HCT116 (cell line): ENCODE data around the gene CLDN14. TPM values are rescaled to one million over a fixed set of nuclear protein-coding genes. Genes with fewer than 3 reads are reported as not detected.

Experiments used
- ATAC-seq: fragments of 200-7000 bp; cut with Tn5 transposase; 2 replicates; pipeline ENCODE4 v1.9.1; 2020; ENCODE audit warnings: mild to moderate bottlenecking, moderate library complexity
- BruUV-seq: library from RNA; stranded (reverse); fragments of 400-500 nt; replicated peaks from 2 replicates; lab custom pipeline; 2021; lab: Mats Ljungman, UMichigan
- CTCF ChIA-PET: fragments of 300-600 bp; sonication (Branson Sonifier 250); formaldehyde crosslinking; loops from one replicate; lab custom pipeline; 2021; ENCODE audit warnings: antibody characterized with exemption; lab: Charles Lee
- POLR2A ChIA-PET: fragments of 300-600, 350-600 bp; sonication (Branson Sonifier 250); formaldehyde crosslinking; loops from one replicate; lab custom pipeline; 2021; ENCODE audit warnings: antibody characterized with exemption; lab: Charles Lee
- RAD21 ChIA-PET, 2 experiments: fragments of 300-600 bp; sonication (Branson Sonifier 250); formaldehyde crosslinking; loops; one replicate each; lab custom pipeline; 2023; ENCODE audit warnings: low total read pairs in 2 of 2; ENCODE audit not compliant: uncharacterized antibody in 2 of 2, unreplicated experiment in 2 of 2, low non-redundant PET in 1 of 2; lab: Charles Lee
- DNase-seq: peaks from one replicate; pipeline ENCODE4 v3.0.0-alpha.2; 2010; ENCODE audit warnings: low read depth, low spot score
- H2AFZ ChIP-seq: fragments of 200-600 bp; shearing (Covaris generic), sonication (generic); 2 replicates; pipeline ENCODE4 v1.6.1; 2017; ENCODE audit warnings: low read depth, mixed run types, mixed read lengths, antibody characterized with exemption, low read length; ENCODE audit not compliant: poor library complexity, severe bottlenecking
- H3K27ac ChIP-seq: 2 replicates; pipeline ENCODE4 v1.5.1; 2012; ENCODE audit warnings: low read depth, low read length
- H3K27me3 ChIP-seq: fragments of 200-600 bp; sonication (generic); 2 replicates; pipeline ENCODE4 v1.6.1; 2016; ENCODE audit warnings: mixed run types, low read length, mixed read lengths; ENCODE audit not compliant: insufficient read depth
- H3K36me3 ChIP-seq, 2 experiments: fragments of 200-500 bp in 1 of 2; fragments of 200-600 bp in 1 of 2; sonication (Bioruptor generic) in 1 of 2; sonication (generic) in 1 of 2; 2 replicates each; pipeline versions ENCODE4 v1.5.1 to v1.6.1; 2014 to 2016; ENCODE audit warnings: low read length in 2 of 2, inconsistent platforms in 1 of 2, mixed read lengths in 1 of 2, mixed run types in 1 of 2; ENCODE audit not compliant: insufficient read depth in 2 of 2, control insufficient read depth in 1 of 2
- H3K4me1 ChIP-seq, 2 experiments: fragments of 200-600 bp in 1 of 2; sonication (generic) in 1 of 2; 2 replicates each; pipeline versions ENCODE4 v1.5.1 to v1.6.1; 2012 to 2017; ENCODE audit warnings: low read length in 2 of 2, inconsistent platforms in 1 of 2, mild to moderate bottlenecking in 1 of 2, mixed read lengths in 1 of 2, mixed run types in 1 of 2, moderate library complexity in 1 of 2; ENCODE audit not compliant: insufficient read depth in 2 of 2, control insufficient read depth in 1 of 2
- H3K4me2 ChIP-seq: fragments of 200-600 bp; sonication (generic); 2 replicates; pipeline ENCODE4 v1.6.1; 2017; ENCODE audit warnings: mixed run types, low read length, mixed read lengths
- H3K4me3 ChIP-seq, 2 experiments: fragments of 200-600 bp in 1 of 2; sonication (generic) in 1 of 2; replicated peaks in 1 of 2; 2 replicates each; pipeline ENCODE4 v1.5.1; 2011 to 2016; ENCODE audit warnings: low read length in 2 of 2, control low read depth in 1 of 2, low read depth in 1 of 2, mild to moderate bottlenecking in 1 of 2, mixed read lengths in 1 of 2, mixed run types in 1 of 2
- H3K79me2 ChIP-seq: fragments of 200-600 bp; sonication (generic); 2 replicates; pipeline ENCODE4 v1.6.1; 2017; ENCODE audit warnings: mild to moderate bottlenecking, mixed run types, low read length, moderate library complexity, mixed read lengths; ENCODE audit not compliant: insufficient read depth
- H3K9ac ChIP-seq: fragments of 200-600 bp; sonication (generic); 2 replicates; pipeline ENCODE4 v1.6.1; 2016; ENCODE audit warnings: low read length, mixed read lengths
- H3K9me2 ChIP-seq: fragments of 200-600 bp; sonication (generic), shearing (Covaris generic); 2 replicates; pipeline ENCODE4 v1.6.1; 2017; ENCODE audit warnings: mixed run types, mild to moderate bottlenecking, moderate library complexity; ENCODE audit not compliant: insufficient read depth
- H3K9me3 ChIP-seq, 2 experiments: fragments of 200-500 bp in 1 of 2; fragments of 200-600 bp in 1 of 2; sonication (Bioruptor generic) in 1 of 2; sonication (generic) in 1 of 2; 2 replicates each; pipeline ENCODE4 v1.6.1; 2014 to 2017; ENCODE audit warnings: low read length in 2 of 2, mixed read lengths in 2 of 2, inconsistent platforms in 1 of 2, low read depth in 1 of 2, mild to moderate bottlenecking in 1 of 2, mixed run types in 1 of 2, moderate library complexity in 1 of 2; ENCODE audit not compliant: control insufficient read depth in 1 of 2, insufficient read depth in 1 of 2
- H4K20me1 ChIP-seq: fragments of 200-600 bp; sonication (generic), shearing (Covaris generic); 2 replicates; pipeline ENCODE4 v1.6.1; 2017; ENCODE audit warnings: mixed run types, mild to moderate bottlenecking, moderate library complexity; ENCODE audit not compliant: insufficient read depth
- EZH2 ChIP-seq: fragments of 200-600 bp; sonication (generic); IDR thresholded peaks from 2 replicates; pipeline ENCODE4 v1.6.1; 2017; ENCODE audit warnings: antibody characterized with exemption, mixed run types
- RAD21 ChIP-seq: IDR thresholded peaks from 2 replicates; pipeline ENCODE4 v1.6.1; 2012; ENCODE audit warnings: low read depth, mild to moderate bottlenecking
- REST ChIP-seq: IDR thresholded peaks from 2 replicates; pipeline ENCODE4 v1.6.1; 2012; ENCODE audit warnings: low read depth
- SIN3A ChIP-seq: IDR thresholded peaks from 2 replicates; pipeline ENCODE4 v1.6.1; 2012; ENCODE audit warnings: low read depth
- SRF ChIP-seq: IDR thresholded peaks from 2 replicates; pipeline ENCODE4 v1.6.1; 2012; ENCODE audit warnings: low read depth
- TCF7L2 ChIP-seq: IDR thresholded peaks from 2 replicates; pipeline ENCODE4 v1.7.0; 2011; ENCODE audit warnings: borderline replicate concordance, inconsistent platforms; ENCODE audit not compliant: insufficient read depth, insufficient read length; ENCODE audit errors: extremely low read depth
- intact Hi-C: fragments of 100-400 bp; cut with micrococcal nuclease; formaldehyde crosslinking; loops from 2 replicates; pipeline ENCODE4 v1.10.0; 2022
- total RNA-seq: library from RNA; stranded (reverse); gene quantifications from one replicate; pipeline ENCODE4 v1.2.1, GENCODE V29; 2021; ENCODE audit not compliant: unreplicated experiment

Gene CLDN14
- total RNA-seq, 1 experiment from 2014 or later: not detected

- Histone ChIP-seq H3K9ac (no peak overlapping the region), H2AFZ (no peak overlapping the region), H3K4me2 (no peak overlapping the region), H3K9me3 (no peaks in the 10 kb centered on the region), H3K27me3 (no peaks in the 10 kb centered on the region), H3K9me2 (no peaks in the 10 kb centered on the region), H3K36me3 (peaks cover 7 to 11% of the 10 kb centered on the region in 2 experiments; a peak in 3 of 4 replicates), H4K20me1 (no peaks in the 10 kb centered on the region), H3K4me3 (no peak overlapping the region), H3K79me2 (no peaks in the 10 kb centered on the region), H3K4me1 (0 out of 4 replicates have a peak, but pooled peaks cover 0 to 2% of the 10 kb centered on the region in 2 experiments), H3K27ac (no peak overlapping the region)
- no peak for DNase-seq
- intact Hi-C loops: loop anchor here (1.0 to 5.0 kb wide), 2 partner anchors 169 to 507 kb away; no protein-coding TSS in a partner anchor
- ChIA-PET RAD21 (no interaction called here), POLR2A (interaction anchor here (1.4 kb wide), 1 partner anchor 9 kb away, joined by 4 read pairs; no protein-coding TSS in a partner anchor), CTCF (no interaction called here)
- no peak for ATAC-seq
- TF ChIP-seq RAD21 (no peak), SIN3A (no peak), EZH2 (no peak), REST (no peak), SRF (no peak), TCF7L2 (no peak)
- no TSS peak for BruUV-seq
These were observed 59.2 kb downstream of the CLDN14 start for GRCh38 chr21:36420571-36421339.
